ENCODE data around the gene KCNJ16. TPM values are rescaled to one million over a fixed set of nuclear protein-coding genes. Genes with fewer than 3 reads are reported as not detected.

The KCNJ16 gene
- total and polyA plus RNA-seq, 9 of the 15 experiments (the other 6 are each of a cell fraction or from before 2014, with no cell fraction given), result 0.01 to 0.75 (median 0.07) TPM; not detected in 4

DNA sequence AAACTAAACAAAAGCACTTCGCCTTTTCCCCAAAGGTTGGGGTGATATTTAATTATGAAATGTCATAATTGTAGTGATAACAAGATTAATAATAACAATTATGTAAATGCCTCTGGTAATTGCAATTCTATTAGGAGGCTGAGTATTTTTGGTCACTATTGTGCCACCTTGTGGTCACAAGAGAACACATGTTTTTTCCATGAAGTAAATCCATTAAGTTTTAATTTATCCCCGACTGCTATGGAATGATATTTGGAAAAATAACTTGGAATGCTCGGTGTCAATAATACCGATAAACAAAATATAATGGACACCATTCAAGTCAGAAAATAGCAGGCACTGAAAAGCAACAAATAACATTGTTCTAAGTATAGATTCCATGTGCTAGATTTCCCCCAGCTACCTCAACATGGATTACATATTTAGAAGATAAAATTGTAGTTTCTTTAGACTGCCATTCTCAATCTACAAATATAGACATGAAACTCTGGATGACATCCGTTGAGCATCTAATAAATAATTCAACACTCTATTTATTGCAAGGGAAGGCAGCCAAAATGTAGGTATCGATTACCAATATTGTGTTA lies 69.3 kb downstream of the KCNJ16 start:
- H3K27me3 ChIP-seq (ENCODE audit: control insufficient read depth in 2 of 2, insufficient read depth in 2 of 2, low read length in 2 of 2), result no peaks in the 10 kb centered on the region
- H4K20me1 ChIP-seq (replicated peaks; ENCODE audit: control insufficient read depth, insufficient read depth, low read length), result no peaks in the 10 kb centered on the region
- H3K79me2 ChIP-seq (ENCODE audit: control insufficient read depth, insufficient read depth, low read length), result no peaks in the 10 kb centered on the region
- no peaks in the 10 kb centered on the region for H3K4me1 ChIP-seq (replicated peaks in 1 of 2; ENCODE audit: control insufficient read depth in 2 of 2, insufficient read depth in 2 of 2, low read length in 2 of 2)
- no peak overlapping the region for H2AFZ ChIP-seq (ENCODE audit: low read depth, low read length)
- DNase-seq (ENCODE audit: extremely low read depth in 1 of 4, low spot score in 3 of 4) (peak in 1 of 4 experiments; percentile 15), FAIRE-seq (peak; percentile 73), ATAC-seq (no peak)
- BruUV-seq (replicated peaks), result no TSS peak
- ChIA-PET POLR2A (interaction anchor here (1.1 kb wide), 1 partner anchor 12 kb away, joined by 3 read pairs; no protein-coding TSS in a partner anchor), CTCF (ENCODE audit: low intra/inter-chr PET ratio) (interaction anchor here (0.9 kb wide), 1 partner anchor 537 kb away, joined by 3 read pairs; no protein-coding TSS in a partner anchor)
- in situ Hi-C loops (cut with MboI), result no loop called here
- intact Hi-C loops (cut with micrococcal nuclease), result loop anchor here (1.0 to 5.0 kb wide), 3 partner anchors 537 to 617 kb away; no protein-coding TSS in a partner anchor
- no peaks in the 10 kb centered on the region for H3K9me3 ChIP-seq (replicated peaks; ENCODE audit: control insufficient read depth, insufficient read depth, low read depth, low read length)
- H3K9me1 ChIP-seq (ENCODE audit: control insufficient read depth, insufficient read depth, low read length), result no peaks in the 10 kb centered on the region
- H3K9ac ChIP-seq (ENCODE audit: insufficient read depth in 1 of 2, low read depth in 2 of 2, low read length in 2 of 2), result no peak overlapping the region
- H3K4me2 ChIP-seq (ENCODE audit: insufficient read depth, low read length), result no peak overlapping the region
- H3K36me3 ChIP-seq (ENCODE audit: control insufficient read depth, insufficient read depth, low read length), result no peaks in the 10 kb centered on the region
- H3K27ac ChIP-seq (ENCODE audit: extremely low read depth, low read depth, low read length), result no peak overlapping the region
- 4% methylated on average over 6 of the region's 6 CpGs for WGBS (ENCODE audit: insufficient coverage, low coverage, missing lambda C conversion rate)
- H3K4me3 ChIP-seq, result no peak overlapping the region
- peak; percentile 69 to 81 for TF ChIP-seq RAD21 (CRISPR knock-in tag; conservative IDR thresholded peaks at IDR 0.05 in 1 of 2, IDR thresholded peaks at IDR 0.05 in 1 of 2)
- 0 out of 2 replicates have a peak, but pooled peaks have one; percentile 37 for TF ChIP-seq SMC3 (conservative IDR thresholded peaks at IDR 0.05; ENCODE audit: insufficient read depth, low read depth, low read length)
- TF ChIP-seq, protein P1, sequence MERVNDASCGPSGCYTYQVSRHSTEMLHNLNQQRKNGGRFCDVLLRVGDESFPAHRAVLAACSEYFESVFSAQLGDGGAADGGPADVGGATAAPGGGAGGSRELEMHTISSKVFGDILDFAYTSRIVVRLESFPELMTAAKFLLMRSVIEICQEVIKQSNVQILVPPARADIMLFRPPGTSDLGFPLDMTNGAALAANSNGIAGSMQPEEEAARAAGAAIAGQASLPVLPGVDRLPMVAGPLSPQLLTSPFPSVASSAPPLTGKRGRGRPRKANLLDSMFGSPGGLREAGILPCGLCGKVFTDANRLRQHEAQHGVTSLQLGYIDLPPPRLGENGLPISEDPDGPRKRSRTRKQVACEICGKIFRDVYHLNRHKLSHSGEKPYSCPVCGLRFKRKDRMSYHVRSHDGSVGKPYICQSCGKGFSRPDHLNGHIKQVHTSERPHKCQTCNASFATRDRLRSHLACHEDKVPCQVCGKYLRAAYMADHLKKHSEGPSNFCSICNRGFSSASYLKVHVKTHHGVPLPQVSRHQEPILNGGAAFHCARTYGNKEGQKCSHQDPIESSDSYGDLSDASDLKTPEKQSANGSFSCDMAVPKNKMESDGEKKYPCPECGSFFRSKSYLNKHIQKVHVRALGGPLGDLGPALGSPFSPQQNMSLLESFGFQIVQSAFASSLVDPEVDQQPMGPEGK (CRISPR knock-in tag; IDR thresholded peaks at IDR 0.05; ENCODE audit: borderline replicate concordance), result no peak
- TF ChIP-seq, protein P2, sequence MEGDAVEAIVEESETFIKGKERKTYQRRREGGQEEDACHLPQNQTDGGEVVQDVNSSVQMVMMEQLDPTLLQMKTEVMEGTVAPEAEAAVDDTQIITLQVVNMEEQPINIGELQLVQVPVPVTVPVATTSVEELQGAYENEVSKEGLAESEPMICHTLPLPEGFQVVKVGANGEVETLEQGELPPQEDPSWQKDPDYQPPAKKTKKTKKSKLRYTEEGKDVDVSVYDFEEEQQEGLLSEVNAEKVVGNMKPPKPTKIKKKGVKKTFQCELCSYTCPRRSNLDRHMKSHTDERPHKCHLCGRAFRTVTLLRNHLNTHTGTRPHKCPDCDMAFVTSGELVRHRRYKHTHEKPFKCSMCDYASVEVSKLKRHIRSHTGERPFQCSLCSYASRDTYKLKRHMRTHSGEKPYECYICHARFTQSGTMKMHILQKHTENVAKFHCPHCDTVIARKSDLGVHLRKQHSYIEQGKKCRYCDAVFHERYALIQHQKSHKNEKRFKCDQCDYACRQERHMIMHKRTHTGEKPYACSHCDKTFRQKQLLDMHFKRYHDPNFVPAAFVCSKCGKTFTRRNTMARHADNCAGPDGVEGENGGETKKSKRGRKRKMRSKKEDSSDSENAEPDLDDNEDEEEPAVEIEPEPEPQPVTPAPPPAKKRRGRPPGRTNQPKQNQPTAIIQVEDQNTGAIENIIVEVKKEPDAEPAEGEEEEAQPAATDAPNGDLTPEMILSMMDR (IDR thresholded peaks at IDR 0.05 in 2 of 3, conservative IDR thresholded peaks at IDR 0.05 in 1 of 3; ENCODE audit: insufficient read depth in 2 of 3, low read depth in 1 of 3, low read length in 3 of 3), result peak in 2 of 3 experiments; percentile 13 to 55; a peak in 4 of 6 replicates
- TF ChIP-seq, protein P3, sequence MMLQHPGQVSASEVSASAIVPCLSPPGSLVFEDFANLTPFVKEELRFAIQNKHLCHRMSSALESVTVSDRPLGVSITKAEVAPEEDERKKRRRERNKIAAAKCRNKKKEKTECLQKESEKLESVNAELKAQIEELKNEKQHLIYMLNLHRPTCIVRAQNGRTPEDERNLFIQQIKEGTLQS (IDR thresholded peaks at IDR 0.05), result no peak
- TF ChIP-seq, protein P3 (CRISPR knock-in tag; conservative IDR thresholded peaks at IDR 0.05), result no peak
